IMR-90 (cell line): Measurements from ENCODE around the gene GAS7.

Source experiments
- RFX5 ChIP-seq: IDR thresholded peaks from 2 replicates; pipeline ENCODE4 v1.8.0; 2012; ENCODE audit warnings: low read depth, mild to moderate bottlenecking, low read length, moderate library complexity
- TF ChIP-seq, protein P1 (sequence below): conservative IDR thresholded peaks from 2 replicates; pipeline ENCODE4 v1.5.1; 2012; ENCODE audit warnings: mild to moderate bottlenecking, low read depth, low read length, improper control_type of control experiment

DNA sequence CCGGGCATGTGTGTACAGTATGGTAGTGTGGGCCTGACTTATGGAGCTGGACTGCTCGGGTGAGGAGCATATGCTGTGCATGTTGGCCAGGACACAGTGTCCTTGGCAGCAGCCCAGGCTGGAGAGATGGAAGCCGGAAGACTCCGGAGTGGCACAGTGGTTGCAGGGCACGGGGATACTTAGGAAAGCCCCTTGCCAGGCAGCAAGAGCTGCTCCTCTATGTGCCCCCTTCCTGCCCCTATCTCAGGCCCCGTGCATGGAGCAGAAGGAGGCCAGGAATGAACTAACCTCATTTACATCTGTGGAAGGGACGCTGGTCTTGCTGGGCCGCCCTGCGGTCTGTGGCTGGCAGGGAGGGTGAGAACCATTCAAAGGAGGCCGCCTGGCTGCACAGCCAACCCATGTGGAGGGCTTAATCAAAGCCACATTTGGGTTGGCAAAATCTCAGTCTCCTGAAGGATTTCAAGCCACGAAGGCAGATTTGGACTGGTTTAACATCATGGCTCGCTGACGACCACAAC lies 261.1 kb downstream of the GAS7 start:
- TF ChIP-seq, protein P1, sequence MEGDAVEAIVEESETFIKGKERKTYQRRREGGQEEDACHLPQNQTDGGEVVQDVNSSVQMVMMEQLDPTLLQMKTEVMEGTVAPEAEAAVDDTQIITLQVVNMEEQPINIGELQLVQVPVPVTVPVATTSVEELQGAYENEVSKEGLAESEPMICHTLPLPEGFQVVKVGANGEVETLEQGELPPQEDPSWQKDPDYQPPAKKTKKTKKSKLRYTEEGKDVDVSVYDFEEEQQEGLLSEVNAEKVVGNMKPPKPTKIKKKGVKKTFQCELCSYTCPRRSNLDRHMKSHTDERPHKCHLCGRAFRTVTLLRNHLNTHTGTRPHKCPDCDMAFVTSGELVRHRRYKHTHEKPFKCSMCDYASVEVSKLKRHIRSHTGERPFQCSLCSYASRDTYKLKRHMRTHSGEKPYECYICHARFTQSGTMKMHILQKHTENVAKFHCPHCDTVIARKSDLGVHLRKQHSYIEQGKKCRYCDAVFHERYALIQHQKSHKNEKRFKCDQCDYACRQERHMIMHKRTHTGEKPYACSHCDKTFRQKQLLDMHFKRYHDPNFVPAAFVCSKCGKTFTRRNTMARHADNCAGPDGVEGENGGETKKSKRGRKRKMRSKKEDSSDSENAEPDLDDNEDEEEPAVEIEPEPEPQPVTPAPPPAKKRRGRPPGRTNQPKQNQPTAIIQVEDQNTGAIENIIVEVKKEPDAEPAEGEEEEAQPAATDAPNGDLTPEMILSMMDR: no peak
- TF ChIP-seq RFX5: no peak
